HCT116 (cell line): ENCODE data around the gene ZC3H8.

ENCODE experiments used
- EZH2 ChIP-seq: fragments of 200-600 bp; sonication (generic); IDR thresholded peaks from 2 replicates; pipeline ENCODE4 v1.6.1; 2017; ENCODE audit warnings: antibody characterized with exemption, mixed run types
- EZH2phosphoT487 ChIP-seq: fragments of 200-600 bp; IDR thresholded peaks from 2 replicates; pipeline ENCODE4 v1.6.1; 2018; ENCODE audit warnings: antibody characterized with exemption, borderline replicate concordance
- POLR2A ChIP-seq: IDR thresholded peaks from 2 replicates; pipeline ENCODE4 v1.7.0; 2011; ENCODE audit warnings: borderline replicate concordance; ENCODE audit not compliant: insufficient read depth, insufficient read length; ENCODE audit errors: extremely low read depth
- POLR2AphosphoS5 ChIP-seq: IDR thresholded peaks from 2 replicates; pipeline ENCODE4 v1.6.1; 2011; ENCODE audit warnings: mild to moderate bottlenecking, low read depth, low read length, moderate library complexity
- RAD21 ChIP-seq: IDR thresholded peaks from 2 replicates; pipeline ENCODE4 v1.6.1; 2012; ENCODE audit warnings: low read depth, mild to moderate bottlenecking
- SIN3A ChIP-seq: IDR thresholded peaks from 2 replicates; pipeline ENCODE4 v1.6.1; 2012; ENCODE audit warnings: low read depth
- ZBTB33 ChIP-seq: IDR thresholded peaks from 2 replicates; pipeline ENCODE4 v1.6.1; 2011; ENCODE audit warnings: mild to moderate bottlenecking, low read length, moderate library complexity; ENCODE audit not compliant: insufficient replicate concordance; ENCODE audit errors: extremely low read depth
- ZFX ChIP-seq: fragments of 450-650 bp; IDR thresholded peaks from 2 replicates; pipeline ENCODE4 v1.6.1; 2017
- ZNF274 ChIP-seq: fragments of 200-500 bp; sonication (Bioruptor generic); IDR thresholded peaks from 2 replicates; pipeline ENCODE4 v1.6.1; 2014; ENCODE audit warnings: mild to moderate bottlenecking, low read depth, low read length, inconsistent platforms
- TF ChIP-seq, protein P1 (sequence below), 3 experiments: fragments of 200-600 bp in 1 of 3; sonication (generic) in 1 of 3; IDR thresholded peaks in 2 of 3; conservative IDR thresholded peaks in 1 of 3; 2 replicates each; pipeline ENCODE4 v1.5.1; 2012 to 2017; ENCODE audit warnings: low read depth in 2 of 3, low read length in 2 of 3, antibody characterized with exemption in 1 of 3, borderline replicate concordance in 1 of 3, control low read depth in 1 of 3, mild to moderate bottlenecking in 1 of 3, mixed read lengths in 1 of 3, mixed run types in 1 of 3, moderate library complexity in 1 of 3; ENCODE audit not compliant: insufficient read depth in 1 of 3

- TF ChIP-seq, protein P1, sequence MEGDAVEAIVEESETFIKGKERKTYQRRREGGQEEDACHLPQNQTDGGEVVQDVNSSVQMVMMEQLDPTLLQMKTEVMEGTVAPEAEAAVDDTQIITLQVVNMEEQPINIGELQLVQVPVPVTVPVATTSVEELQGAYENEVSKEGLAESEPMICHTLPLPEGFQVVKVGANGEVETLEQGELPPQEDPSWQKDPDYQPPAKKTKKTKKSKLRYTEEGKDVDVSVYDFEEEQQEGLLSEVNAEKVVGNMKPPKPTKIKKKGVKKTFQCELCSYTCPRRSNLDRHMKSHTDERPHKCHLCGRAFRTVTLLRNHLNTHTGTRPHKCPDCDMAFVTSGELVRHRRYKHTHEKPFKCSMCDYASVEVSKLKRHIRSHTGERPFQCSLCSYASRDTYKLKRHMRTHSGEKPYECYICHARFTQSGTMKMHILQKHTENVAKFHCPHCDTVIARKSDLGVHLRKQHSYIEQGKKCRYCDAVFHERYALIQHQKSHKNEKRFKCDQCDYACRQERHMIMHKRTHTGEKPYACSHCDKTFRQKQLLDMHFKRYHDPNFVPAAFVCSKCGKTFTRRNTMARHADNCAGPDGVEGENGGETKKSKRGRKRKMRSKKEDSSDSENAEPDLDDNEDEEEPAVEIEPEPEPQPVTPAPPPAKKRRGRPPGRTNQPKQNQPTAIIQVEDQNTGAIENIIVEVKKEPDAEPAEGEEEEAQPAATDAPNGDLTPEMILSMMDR (IDR thresholded peaks at IDR 0.05 in 2 of 3, conservative IDR thresholded peaks at IDR 0.05 in 1 of 3; ENCODE audit: borderline replicate concordance in 1 of 3, insufficient read depth in 1 of 3, low read depth in 2 of 3, low read length in 2 of 3), result no peak
- TF ChIP-seq POLR2A (no peak), SIN3A (no peak), ZNF274 (no peak), EZH2phosphoT487 (no peak), POLR2AphosphoS5 (no peak), EZH2 (no peak), ZFX (no peak), ZBTB33 (no peak), RAD21 (no peak)
Observed at GRCh38 chr2:112244854-112245253, 10.0 kb downstream of the ZC3H8 start.
